B cell (primary cell): Measurements from ENCODE around the gene PLD3. TPM values are rescaled to one million over a fixed set of nuclear protein-coding genes. Genes with fewer than 3 reads are reported as not detected.

Experiments used
- ATAC-seq: fragments of 200-7000 bp; cut with Tn5 transposase; one replicate; pipeline ENCODE4 v1.10.0; 2021; ENCODE audit warnings: low read depth, mild to moderate bottlenecking, moderate number of reproducible peaks, moderate library complexity
- CTCF ChIA-PET: fragments of 350-600 bp; sonication (Branson Sonifier 250); formaldehyde crosslinking; loops from one replicate; lab custom pipeline; 2021; ENCODE audit warnings: antibody characterized with exemption, inconsistent platforms; lab: Charles Lee
- POLR2A ChIA-PET: fragments of 350-600 bp; sonication (Branson Sonifier 250); formaldehyde crosslinking; loops from one replicate; lab custom pipeline; 2021; ENCODE audit warnings: antibody characterized with exemption; lab: Charles Lee
- DNase-seq: peaks from one replicate; pipeline ENCODE4 v3.0.0; 2013
- H2AFZ ChIP-seq: 2 replicates; pipeline ENCODE4 v1.6.1; 2012; ENCODE audit warnings: mild to moderate bottlenecking, low read depth, low read length; ENCODE audit not compliant: insufficient read depth, poor library complexity, severe bottlenecking
- H3K27ac ChIP-seq, 2 donors: 1 replicate in 1 of 2; 2 replicates in 1 of 2; pipeline ENCODE4 v1.5.1; 2012 to 2013; ENCODE audit warnings: low read length in 2 of 2, mild to moderate bottlenecking in 2 of 2, moderate library complexity in 1 of 2
- H3K27me3 ChIP-seq, 4 experiments: fragments of 200-600 bp in 1 of 4; sonication (generic) in 1 of 4; replicated peaks in 1 of 4; 1 replicate in 2 of 4; 2 replicates in 2 of 4; pipeline versions ENCODE4 v1.6.1 to v1.7.0; 2013 to 2016; ENCODE audit warnings: low read length in 3 of 4, mild to moderate bottlenecking in 2 of 4, mixed read lengths in 1 of 4, moderate library complexity in 1 of 4; ENCODE audit not compliant: insufficient read depth in 4 of 4, control insufficient read depth in 3 of 4; ENCODE audit errors: control extremely low read depth in 1 of 4
- H3K36me3 ChIP-seq, 2 experiments: replicated peaks in 1 of 2; 1 replicate in 1 of 2; 2 replicates in 1 of 2; pipeline versions ENCODE4 v1.6.1 to v1.7.1; 2013; ENCODE audit warnings: low read length in 1 of 2; ENCODE audit not compliant: insufficient read depth in 2 of 2, control insufficient read depth in 1 of 2; ENCODE audit errors: control extremely low read depth in 1 of 2, extremely low read depth in 1 of 2
- H3K4me1 ChIP-seq, 2 donors: fragments of 200-600 bp in 1 of 2; sonication (generic) in 1 of 2; 1 replicate in 1 of 2; 2 replicates in 1 of 2; pipeline versions ENCODE4 v1.5.1 to v1.6.1; 2013 to 2017; ENCODE audit warnings: low read length in 2 of 2; ENCODE audit not compliant: control insufficient read depth in 2 of 2, insufficient read depth in 2 of 2
- H3K4me2 ChIP-seq: replicated peaks from 2 replicates; pipeline ENCODE3; 2012; ENCODE audit warnings: mild to moderate bottlenecking, low read depth, low read length; ENCODE audit not compliant: poor library complexity, severe bottlenecking
- H3K4me3 ChIP-seq, 5 experiments: fragments of 200-600 bp in 1 of 5; sonication (generic) in 1 of 5; 1 replicate in 3 of 5; 2 replicates in 2 of 5; pipeline versions ENCODE4 v1.5.1 to v1.7.0; 2011 to 2016; ENCODE audit warnings: low read length in 4 of 5, mild to moderate bottlenecking in 4 of 5, low read depth in 2 of 5, control low read depth in 1 of 5, moderate library complexity in 1 of 5; ENCODE audit not compliant: insufficient read depth in 1 of 5; ENCODE audit errors: control extremely low read depth in 1 of 5, extremely low read depth in 1 of 5
- H3K79me2 ChIP-seq: fragments of 200-600 bp; sonication (generic); one replicate; pipeline ENCODE4 v1.6.0; 2016; ENCODE audit warnings: low read length; ENCODE audit not compliant: control insufficient read depth, insufficient read depth
- H3K9ac ChIP-seq: fragments of 200-600 bp; sonication (generic); 2 replicates; pipeline ENCODE4 v1.6.1; 2017; ENCODE audit warnings: mild to moderate bottlenecking, low read length, moderate library complexity
- H3K9me3 ChIP-seq, 3 donors: one replicate each; pipeline versions ENCODE4 v1.6.1 to v1.7.1; 2013; ENCODE audit warnings: low read length in 2 of 3; ENCODE audit not compliant: control insufficient read depth in 2 of 3, insufficient read depth in 1 of 3; ENCODE audit errors: control extremely low read depth in 1 of 3
- H4K20me1 ChIP-seq: 2 replicates; pipeline ENCODE4 v1.6.0; 2012; ENCODE audit warnings: mild to moderate bottlenecking, low read length; ENCODE audit not compliant: insufficient read depth, control insufficient read depth, poor library complexity, severe bottlenecking
- H3K27ac Mint-ChIP-seq: one replicate; pipeline ENCODE4 v1.8.0; 2021; ENCODE audit warnings: mixed read lengths
- H3K27me3 Mint-ChIP-seq: one replicate; pipeline ENCODE4 v1.8.0; 2021; ENCODE audit warnings: mixed read lengths
- H3K4me1 Mint-ChIP-seq: one replicate; pipeline ENCODE4 v1.8.0; 2021; ENCODE audit warnings: mixed read lengths
- H3K4me3 Mint-ChIP-seq: one replicate; pipeline ENCODE4 v1.8.0; 2021; ENCODE audit warnings: mixed read lengths
- H3K9me3 Mint-ChIP-seq: one replicate; pipeline ENCODE4 v1.8.0; 2022; ENCODE audit warnings: mixed read lengths; ENCODE audit not compliant: insufficient read depth
- EZH2 ChIP-seq: IDR thresholded peaks from 2 replicates; pipeline ENCODE4 v1.6.1; 2012; ENCODE audit warnings: borderline replicate concordance, low read depth, mild to moderate bottlenecking, moderate library complexity, low read length; ENCODE audit not compliant: insufficient read depth, poor library complexity, severe bottlenecking
- WGBS: methylation state at CpG from one replicate; pipeline ENCODE4 v1.1.5; 2013; ENCODE audit warnings: missing lambda C conversion rate; ENCODE audit not compliant: insufficient coverage; 5-methylcytosine and 5-hydroxymethylcytosine counted together
- intact Hi-C: fragments of 100-400 bp; cut with micrococcal nuclease; formaldehyde crosslinking; loops from one replicate; pipeline ENCODE4 v1.10.0; 2022
- polyA plus RNA-seq: library from polyadenylated mRNA; depleted of rRNA; stranded (reverse); fragments of >200 nt; gene quantifications from 2 replicates; pipeline ENCODE4 v1.2.3, GENCODE V29; 2012
- total RNA-seq, 2 donors: library from RNA; stranded (reverse); fragments of 120-200 nt in 1 of 2; gene quantifications; 1 replicate in 1 of 2; 2 replicates in 1 of 2; pipeline versions ENCODE4 v1.2.3 to v1.2.4, GENCODE V29; 2013 to 2022
- TF ChIP-seq, protein P1 (sequence below): fragments of 200-600 bp; IDR thresholded peaks from one replicate; pipeline ENCODE4 v1.8.0; 2022; ENCODE audit warnings: antibody characterized with exemption, mild to moderate bottlenecking

The PLD3 gene
- total and polyA plus RNA-seq, 2 donors (not counting 1 experiment from before 2014, with no cell fraction given) = 61.7 to 153 TPM

- intact Hi-C loops = loop anchor here (1.0 kb wide), 1 partner anchor 115 kb away; no protein-coding TSS in a partner anchor
- Histone ChIP-seq H2AFZ (no peak overlapping the region), H3K27ac (no peak overlapping the region), H3K36me3 (no peaks in the 10 kb centered on the region), H3K4me2 (no peak overlapping the region), H3K4me1 (peaks cover 0 to 3% of the 10 kb centered on the region in 2 donors), H4K20me1 (no peaks in the 10 kb centered on the region), H3K27me3 (no peaks in the 10 kb centered on the region), H3K9me3 (no peaks in the 10 kb centered on the region), H3K4me3 (no peak overlapping the region), H3K9ac (no peak overlapping the region), H3K79me2 (no peaks in the 10 kb centered on the region)
- peak; percentile 84 for DNase-seq
- Mint-ChIP-seq H3K27me3 (no peaks in the 10 kb centered on the region), H3K27ac (no peak overlapping the region), H3K4me1 (peaks cover 2% of the 10 kb centered on the region), H3K9me3 (no peaks in the 10 kb centered on the region), H3K4me3 (no peak overlapping the region)
- ChIA-PET CTCF (interaction anchor here (0.6 to 3.8 kb wide), 57 partner anchors 8 to 1437 kb away, joined by 3 to 34 read pairs (median 4); partner anchors contain the start of genes AKT2, BLVRB, C19orf47 and LTBP4), POLR2A (interaction anchor here (0.7 to 0.9 kb wide), 4 partner anchors 23 to 514 kb away, joined by 3 to 5 read pairs (median 4); no protein-coding TSS in a partner anchor)
- TF ChIP-seq, protein P1, sequence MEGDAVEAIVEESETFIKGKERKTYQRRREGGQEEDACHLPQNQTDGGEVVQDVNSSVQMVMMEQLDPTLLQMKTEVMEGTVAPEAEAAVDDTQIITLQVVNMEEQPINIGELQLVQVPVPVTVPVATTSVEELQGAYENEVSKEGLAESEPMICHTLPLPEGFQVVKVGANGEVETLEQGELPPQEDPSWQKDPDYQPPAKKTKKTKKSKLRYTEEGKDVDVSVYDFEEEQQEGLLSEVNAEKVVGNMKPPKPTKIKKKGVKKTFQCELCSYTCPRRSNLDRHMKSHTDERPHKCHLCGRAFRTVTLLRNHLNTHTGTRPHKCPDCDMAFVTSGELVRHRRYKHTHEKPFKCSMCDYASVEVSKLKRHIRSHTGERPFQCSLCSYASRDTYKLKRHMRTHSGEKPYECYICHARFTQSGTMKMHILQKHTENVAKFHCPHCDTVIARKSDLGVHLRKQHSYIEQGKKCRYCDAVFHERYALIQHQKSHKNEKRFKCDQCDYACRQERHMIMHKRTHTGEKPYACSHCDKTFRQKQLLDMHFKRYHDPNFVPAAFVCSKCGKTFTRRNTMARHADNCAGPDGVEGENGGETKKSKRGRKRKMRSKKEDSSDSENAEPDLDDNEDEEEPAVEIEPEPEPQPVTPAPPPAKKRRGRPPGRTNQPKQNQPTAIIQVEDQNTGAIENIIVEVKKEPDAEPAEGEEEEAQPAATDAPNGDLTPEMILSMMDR = peak; percentile 88
- no peak for TF ChIP-seq EZH2
- ATAC-seq = peak; percentile 68
- 20% methylated on average over 4 of the region's 5 CpGs for WGBS
These were observed 43.1 kb upstream of the PLD3 start for GRCh38 chr19:40305403-40305802.

DNA sequence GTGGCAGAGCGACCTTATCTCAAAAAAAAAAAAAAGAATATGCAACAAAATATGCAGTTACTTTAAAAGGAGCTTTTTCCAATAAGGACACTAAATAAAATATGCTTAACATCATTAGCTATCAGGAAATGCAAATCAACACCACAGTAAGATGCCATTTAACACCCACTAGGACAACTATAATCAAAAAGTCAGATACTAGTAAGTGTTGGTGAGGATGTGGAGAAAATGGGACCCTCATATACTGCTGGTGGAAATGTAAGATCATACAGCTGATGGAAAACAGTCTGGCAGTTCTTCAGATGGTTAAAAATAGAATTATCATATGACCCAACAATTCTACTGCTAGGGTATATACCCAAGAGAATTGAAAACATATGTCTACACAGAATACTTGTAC lies 38.8 kb upstream of the PLD3 start:
- no peaks in the 10 kb centered on the region for H3K27me3 Mint-ChIP-seq

More for the DNA sequence above, 38.8 kb upstream of the PLD3 start:
- WGBS = no CpG with 5 or more reads among the region's 1 CpG
- Histone ChIP-seq H3K4me3 (no peak overlapping the region), H2AFZ (no peak overlapping the region), H3K27me3 (no peaks in the 10 kb centered on the region), H3K9ac (no peak overlapping the region), H3K4me1 (peaks cover 0 to 3% of the 10 kb centered on the region in 2 donors), H4K20me1 (no peaks in the 10 kb centered on the region), H3K4me2 (no peak overlapping the region), H3K36me3 (no peaks in the 10 kb centered on the region), H3K27ac (no peak overlapping the region), H3K9me3 (no peaks in the 10 kb centered on the region), H3K79me2 (no peaks in the 10 kb centered on the region)
- no peak overlapping the region for H3K4me3 Mint-ChIP-seq
- POLR2A ChIA-PET = interaction anchor here (0.6 kb wide), 1 partner anchor 39 kb away, joined by 3 read pairs; the partner anchor contains the start of genes C19orf47 and PLD3
- no peak overlapping the region for H3K27ac Mint-ChIP-seq
- intact Hi-C loops = loop anchor here (5.0 kb wide), 1 partner anchor 172 kb away; no protein-coding TSS in a partner anchor
- CTCF ChIA-PET = interaction anchor here (0.6 to 1.2 kb wide), 3 partner anchors 9 to 325 kb away, joined by 3 to 6 read pairs (median 3); no protein-coding TSS in a partner anchor
- TF ChIP-seq, protein P1 = no peak
- no peak for TF ChIP-seq EZH2
- no peaks in the 10 kb centered on the region for H3K9me3 Mint-ChIP-seq
- no peak for DNase-seq
- peaks cover 2% of the 10 kb centered on the region for H3K4me1 Mint-ChIP-seq
- ATAC-seq = no peak
